MV-4-11 (cell line): ENCODE measurements around the gene ZNF418.
"Not testable (repeated sequence)": the region's sequence is repeated elsewhere in the genome, so short reads cannot be mapped to it uniquely, and the experiment has no call there.

Source experiments
- DNase-seq: peaks from one replicate; lab custom pipeline; 2025; lab: John Stamatoyannopoulos, UW

ZNF418 gene

DNA sequence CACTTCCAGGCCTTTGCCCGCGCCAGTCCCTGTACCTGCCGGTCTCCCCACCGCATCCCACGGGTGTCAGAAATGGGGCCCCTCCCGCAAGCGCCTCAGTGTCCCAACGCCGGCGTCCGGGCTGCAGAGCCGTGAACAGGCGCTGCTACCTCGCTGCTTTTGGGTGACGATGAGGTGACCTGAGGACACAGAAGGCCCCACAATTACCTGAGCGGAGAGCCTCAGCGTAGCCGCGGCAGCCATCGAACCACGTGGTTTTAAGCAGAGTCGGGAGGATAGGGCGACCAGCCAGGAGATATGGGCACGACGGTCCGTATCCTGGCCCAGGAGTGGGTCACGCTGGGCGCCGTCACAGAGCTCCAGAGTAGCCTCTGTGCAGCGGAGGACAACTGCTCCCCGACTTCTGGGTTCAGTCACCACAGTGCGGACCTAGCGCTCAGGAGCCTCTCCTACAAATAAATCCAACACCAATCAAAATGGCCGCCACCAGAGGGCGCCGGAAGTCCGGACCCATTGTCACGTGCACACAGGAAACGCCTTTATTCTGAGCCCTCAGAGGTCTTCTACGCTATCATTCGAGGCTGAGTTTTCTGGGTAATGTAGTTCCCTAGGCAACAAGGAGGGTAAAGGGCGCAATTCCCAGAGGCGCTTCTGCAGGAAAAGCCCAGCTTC, 46.5 kb downstream of the ZNF418 start, which contains the start of gene ZNF814:
Gene ZNF814, minus strand, starts transcription at position 478 of the 672 bp plus-strand sequence. Its CDS starts 235 bp downstream, at position 243.
- DNase-seq, result no peak

DNA sequence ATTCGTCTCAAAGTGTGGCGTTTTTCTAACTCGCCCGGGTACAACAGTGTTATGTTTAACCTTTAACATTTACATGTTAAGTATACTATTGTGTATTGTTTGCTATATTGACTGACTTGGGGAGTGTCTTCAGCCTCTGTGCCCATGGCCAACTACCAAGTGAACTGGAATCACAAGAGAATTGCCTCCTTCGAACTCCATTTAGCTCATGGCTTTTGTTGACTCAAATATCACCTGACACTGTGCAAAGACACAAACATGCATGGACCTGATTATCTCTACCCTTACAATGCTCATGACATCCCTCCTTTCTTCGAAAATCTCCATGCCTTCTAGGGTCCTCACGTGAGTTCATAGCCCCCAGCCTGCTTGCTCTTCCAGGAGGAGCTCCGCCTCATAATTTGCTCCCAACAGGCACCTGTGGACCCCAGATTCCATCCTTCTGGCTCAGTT, 47.1 kb downstream of the ZNF418 start:
- DNase-seq, result no peak

DNA sequence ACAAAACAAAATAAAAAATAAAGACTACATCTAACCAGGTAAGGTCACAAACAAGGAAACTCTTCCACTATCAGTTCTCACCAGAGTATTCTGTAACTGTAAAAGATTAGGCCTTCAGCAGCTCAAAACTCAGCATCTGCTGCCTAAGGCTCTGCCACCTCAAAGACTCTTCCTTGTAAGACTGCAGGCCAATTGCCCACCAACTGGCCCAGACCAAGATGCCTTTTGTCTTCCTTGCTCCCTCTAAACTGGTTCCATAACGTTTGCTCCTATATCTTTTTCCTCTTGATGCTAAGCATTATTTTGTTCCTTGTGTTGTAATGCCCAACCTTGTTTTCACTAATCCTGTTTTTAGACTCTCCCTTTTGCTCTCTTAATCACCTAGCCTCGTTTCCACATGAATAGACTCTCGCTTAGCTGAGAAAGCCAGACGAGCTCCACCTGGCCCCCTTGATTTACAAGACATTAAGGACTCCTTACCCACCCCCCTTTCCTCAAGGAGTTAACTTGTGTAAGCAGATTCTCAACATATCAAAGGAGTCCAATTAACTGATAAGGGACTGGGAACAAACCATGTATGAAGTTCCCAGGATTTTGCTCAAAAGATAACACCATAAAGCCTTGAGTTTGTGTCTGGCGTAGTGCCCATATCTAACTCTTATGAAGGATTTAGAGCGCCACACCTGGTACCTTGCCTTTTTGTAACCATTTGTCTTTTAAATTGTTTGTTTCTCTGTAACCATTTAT, 47.8 kb downstream of the ZNF418 start:
- no peak for DNase-seq

DNA sequence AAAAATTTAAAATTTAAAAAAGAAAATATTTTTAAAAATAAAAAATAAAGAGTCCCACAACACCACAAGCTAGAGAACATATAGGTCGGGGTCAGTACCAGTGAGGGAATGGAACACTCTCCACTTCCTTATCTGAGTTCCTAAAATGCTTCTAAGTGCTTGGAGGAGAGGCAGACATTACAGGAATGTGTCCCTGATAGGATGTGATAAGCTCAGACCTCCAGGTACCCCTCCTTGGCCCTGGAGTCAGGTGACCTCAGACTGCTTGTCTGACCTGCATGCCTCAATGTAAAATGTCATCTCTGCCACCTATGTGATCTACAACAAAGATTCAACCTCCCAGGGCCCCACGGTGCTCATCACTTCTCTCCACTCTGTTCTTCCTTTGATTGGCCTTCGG, 49.2 kb downstream of the ZNF418 start:
- DNase-seq, result no peak

DNA sequence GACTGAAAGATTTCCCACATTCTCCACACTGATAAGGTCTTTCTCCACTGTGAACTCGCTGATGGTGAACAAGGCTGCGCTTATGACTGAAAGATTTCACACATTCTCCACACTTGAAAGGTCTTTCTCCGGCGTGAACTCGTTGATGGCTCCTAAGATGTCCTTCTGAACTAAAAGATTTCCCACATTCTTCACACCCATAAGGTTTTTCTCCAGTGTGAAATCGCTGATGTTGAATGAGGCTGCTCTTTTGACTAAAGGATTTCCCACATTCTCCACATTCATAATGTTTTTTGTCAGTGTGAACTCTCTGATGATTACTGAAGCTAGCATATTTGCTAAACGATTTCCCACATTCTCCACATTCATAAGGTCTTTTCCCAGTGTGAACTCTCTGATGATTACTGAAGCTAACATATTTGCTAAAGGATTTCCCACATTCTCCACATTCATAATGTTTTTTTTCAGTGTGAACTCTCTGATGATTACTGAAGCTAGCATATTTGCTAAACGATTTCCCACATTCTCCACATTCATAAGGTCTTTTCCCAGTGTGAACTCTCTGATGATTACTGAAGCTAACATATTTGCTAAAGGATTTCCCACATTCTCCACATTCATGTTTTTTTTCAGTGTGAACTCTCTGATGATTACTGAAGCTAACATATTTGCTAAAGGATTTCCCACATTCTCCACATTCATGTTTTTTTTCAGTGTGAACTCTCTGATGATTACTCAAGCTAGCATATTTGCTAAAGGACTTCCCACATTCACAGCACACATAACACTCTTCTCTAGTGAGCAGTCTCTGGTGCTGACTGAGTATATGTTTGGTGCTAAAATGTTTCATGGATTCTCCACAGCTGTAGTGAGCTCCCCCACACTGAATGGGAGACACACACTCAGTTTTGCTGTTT, 61.1 kb downstream of the ZNF418 start:
- not testable (repeated sequence) for DNase-seq

DNA sequence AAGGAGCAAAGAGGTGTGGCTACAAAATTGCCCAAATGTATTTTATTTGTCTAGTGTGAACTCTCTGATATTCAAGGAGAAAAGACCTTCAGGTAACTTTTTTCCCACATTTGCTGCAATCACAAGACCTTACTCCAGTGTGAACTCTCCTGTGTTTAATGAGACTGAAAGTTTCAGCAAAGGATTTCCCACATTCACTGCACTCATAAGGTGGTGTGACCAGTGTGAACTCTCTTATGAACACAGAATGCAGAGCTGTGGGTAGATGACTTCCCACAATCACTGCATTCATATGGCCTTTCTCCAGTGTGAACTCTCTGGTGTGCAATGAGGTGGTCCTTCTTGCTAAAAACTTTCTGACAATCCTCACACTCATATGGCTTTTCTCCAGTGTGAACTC, 62.8 kb downstream of the ZNF418 start:
- DNase-seq, result no peak
